IMR-90 (cell line): Measurements from ENCODE around the gene LAMC3. TPM values are rescaled to one million over a fixed set of nuclear protein-coding genes. Genes with fewer than 3 reads are reported as not detected.

ENCODE experiments used
- ATAC-seq: fragments of 200-7000 bp; cut with Tn5 transposase; 2 replicates; pipeline ENCODE4 v1.9.1; 2020; ENCODE audit warnings: low read depth, mild to moderate bottlenecking, moderate library complexity
- BruUV-seq: library from RNA; stranded (reverse); fragments of 400-500 nt; replicated peaks from 2 replicates; lab custom pipeline; 2021; lab: Mats Ljungman, UMichigan
- CTCF ChIA-PET: fragments of 300-600 bp; formaldehyde crosslinking; extraction: SDS; loops from one replicate; lab custom pipeline; 2021; ENCODE audit warnings: antibody characterized with exemption; lab: Yijun Ruan, JAX
- POLR2A ChIA-PET: fragments of 300-600 bp; sonication (Branson Sonifier 250); formaldehyde crosslinking; loops from one replicate; lab custom pipeline; 2022; ENCODE audit warnings: antibody characterized with exemption; ENCODE audit not compliant: unreplicated experiment; lab: Charles Lee
- DNase-seq: peaks from one replicate; pipeline ENCODE4 v3.0.0; 2013
- H2AFZ ChIP-seq: replicated peaks from 2 replicates; pipeline ENCODE3; 2013; ENCODE audit warnings: low read length, mild to moderate bottlenecking; ENCODE audit not compliant: poor library complexity
- H2AK5ac ChIP-seq: 2 replicates; pipeline ENCODE4 v1.6.1; 2013; ENCODE audit warnings: low read depth, low read length, inconsistent platforms
- H2AK9ac ChIP-seq: replicated peaks from 2 replicates; pipeline ENCODE3; 2013; ENCODE audit warnings: mild to moderate bottlenecking, low read depth, low read length, moderate library complexity; ENCODE audit not compliant: poor library complexity
- H2BK120ac ChIP-seq: 2 replicates; pipeline ENCODE4 v1.6.1; 2013; ENCODE audit warnings: low read depth, low read length, inconsistent platforms
- H2BK15ac ChIP-seq: 3 replicates; pipeline ENCODE4 v1.6.1; 2013; ENCODE audit warnings: low read depth, low read length, inconsistent platforms
- H2BK20ac ChIP-seq: 2 replicates; pipeline ENCODE4 v1.6.1; 2013; ENCODE audit warnings: low read depth, mild to moderate bottlenecking, inconsistent platforms, low read length, moderate library complexity
- H2BK5ac ChIP-seq: 2 replicates; pipeline ENCODE4 v1.6.1; 2013; ENCODE audit warnings: mild to moderate bottlenecking, low read depth, low read length, inconsistent platforms; ENCODE audit not compliant: poor library complexity, severe bottlenecking
- H3K14ac ChIP-seq: replicated peaks from 2 replicates; pipeline ENCODE4 v1.6.1; 2013; ENCODE audit warnings: low read depth, low read length, inconsistent platforms
- H3K18ac ChIP-seq: 2 replicates; pipeline ENCODE4 v1.6.1; 2013; ENCODE audit warnings: low read depth, low read length, control low read depth
- H3K23ac ChIP-seq: 2 replicates; pipeline ENCODE4 v1.6.1; 2013; ENCODE audit warnings: low read depth, low read length, inconsistent platforms
- H3K27ac ChIP-seq: 2 replicates; pipeline ENCODE4 v1.5.1; 2013; ENCODE audit warnings: mild to moderate bottlenecking, control low read depth, low read length; ENCODE audit not compliant: insufficient read depth
- H3K27me3 ChIP-seq: 2 replicates; pipeline ENCODE4 v1.6.1; 2013; ENCODE audit warnings: low read length; ENCODE audit not compliant: control insufficient read depth, insufficient read depth
- H3K36me3 ChIP-seq: 2 replicates; pipeline ENCODE4 v1.6.1; 2013; ENCODE audit warnings: low read length, mixed read lengths; ENCODE audit not compliant: control insufficient read depth, insufficient read depth
- H3K4ac ChIP-seq: 2 replicates; pipeline ENCODE4 v1.6.1; 2013; ENCODE audit warnings: low read depth, low read length, inconsistent platforms
- H3K4me1 ChIP-seq: 2 replicates; pipeline ENCODE4 v1.6.1; 2013; ENCODE audit warnings: low read length, mixed read lengths; ENCODE audit not compliant: control insufficient read depth, insufficient read depth
- H3K4me2 ChIP-seq: 2 replicates; pipeline ENCODE4 v1.6.1; 2013; ENCODE audit warnings: low read depth, mild to moderate bottlenecking, control low read depth, low read length, moderate library complexity
- H3K4me3 ChIP-seq: 2 replicates; pipeline ENCODE4 v1.5.1; 2013; ENCODE audit warnings: low read depth, mild to moderate bottlenecking, control low read depth, low read length, moderate library complexity; ENCODE audit not compliant: insufficient read depth
- H3K56ac ChIP-seq: 2 replicates; pipeline ENCODE4 v1.6.1; 2013; ENCODE audit warnings: low read length, inconsistent platforms; ENCODE audit not compliant: insufficient read depth; ENCODE audit errors: extremely low read depth
- H3K79me1 ChIP-seq, 2 experiments: 2 replicates each; pipeline ENCODE4 v1.6.1; 2013; ENCODE audit warnings: low read length in 2 of 2, inconsistent platforms in 1 of 2, low read depth in 1 of 2
- H3K9ac ChIP-seq: 2 replicates; pipeline ENCODE4 v1.6.1; 2013; ENCODE audit warnings: low read depth, low read length, control low read depth
- H3K9me1 ChIP-seq: 2 replicates; pipeline ENCODE4 v1.6.1; 2013; ENCODE audit warnings: low read length, inconsistent platforms; ENCODE audit not compliant: insufficient read depth
- H3K9me3 ChIP-seq: 2 replicates; pipeline ENCODE4 v1.6.1; 2013; ENCODE audit warnings: low read length; ENCODE audit not compliant: control insufficient read depth, insufficient read depth
- H4K20me1 ChIP-seq: 2 replicates; pipeline ENCODE4 v1.6.1; 2013; ENCODE audit warnings: low read length, inconsistent platforms; ENCODE audit not compliant: insufficient read depth
- H4K5ac ChIP-seq: 2 replicates; pipeline ENCODE4 v1.6.1; 2013; ENCODE audit warnings: mild to moderate bottlenecking, low read depth, low read length, control low read depth
- H4K8ac ChIP-seq, 2 experiments: 2 replicates each; pipeline ENCODE4 v1.6.1; 2013; ENCODE audit warnings: low read depth in 2 of 2, low read length in 2 of 2, control low read depth in 1 of 2, inconsistent platforms in 1 of 2
- H4K91ac ChIP-seq: 2 replicates; pipeline ENCODE4 v1.6.1; 2013; ENCODE audit warnings: low read depth, low read length, inconsistent platforms; ENCODE audit not compliant: insufficient read depth
- BHLHE40 ChIP-seq: fragments of 150-350 bp; IDR thresholded peaks from 2 replicates; pipeline ENCODE4 v1.6.1; 2016; ENCODE audit warnings: mild to moderate bottlenecking, low read depth, low read length
- MAFK ChIP-seq: IDR thresholded peaks from 2 replicates; pipeline ENCODE4 v1.6.1; 2012; ENCODE audit warnings: low read depth, low read length, improper control_type of control experiment
- MAZ ChIP-seq: IDR thresholded peaks from 2 replicates; pipeline ENCODE4 v1.6.1; 2012; ENCODE audit warnings: low read depth, mild to moderate bottlenecking, low read length, improper control_type of control experiment, moderate library complexity, borderline replicate concordance
- MXI1 ChIP-seq: IDR thresholded peaks from 2 replicates; pipeline ENCODE4 v1.6.1; 2012; ENCODE audit warnings: low read depth, mild to moderate bottlenecking, low read length, moderate library complexity, borderline replicate concordance
- WGBS, 2 experiments: methylation state at CpG; one replicate each; pipeline versions ENCODE4 v1.1.5 to v1.1.7; 2013; ENCODE audit warnings: missing lambda C conversion rate in 2 of 2; ENCODE audit not compliant: insufficient read length in 1 of 2; ENCODE audit errors: extremely low coverage in 2 of 2; 5-methylcytosine and 5-hydroxymethylcytosine counted together
- dilution Hi-C: fragments of 300-500 bp; cut with HindIII; formaldehyde crosslinking; loops from one replicate; pipeline ENCODE4 v1.14.3; 2018; ENCODE audit warnings: low sequenced_read_pairs; ENCODE audit not compliant: unreplicated experiment
- in situ Hi-C: fragments of 300-500 bp; cut with MboI; formaldehyde crosslinking; loops from 3 replicates; pipeline ENCODE4 v1.14.3; 2019; ENCODE audit warnings: low sequenced_read_pairs, inconsistent platforms, mixed read lengths
- intact Hi-C: fragments of 100-400 bp; cut with micrococcal nuclease; formaldehyde crosslinking; loops from 2 replicates; pipeline ENCODE4 v1.10.0; 2022
- polyA plus RNA-seq, 3 experiments: library from polyadenylated mRNA; depleted of rRNA; stranded (reverse); fragments of >200 nt; gene quantifications; 2 replicates each; pipeline ENCODE4 v1.2.3, GENCODE V29; 2012; ENCODE audit warnings: low replicate concordance in 1 of 3
- total RNA-seq: library from RNA; depleted of rRNA; stranded (reverse); fragments of >200 nt; gene quantifications from 2 replicates; pipeline ENCODE4 v1.2.3, GENCODE V29; 2012
- TF ChIP-seq, protein P1 (sequence below): fragments of 150-350 bp; IDR thresholded peaks from 2 replicates; pipeline ENCODE4 v1.6.1; 2016; ENCODE audit warnings: low read depth, mild to moderate bottlenecking, low read length, moderate library complexity, borderline replicate concordance
- TF ChIP-seq, protein P2 (sequence below): conservative IDR thresholded peaks from 2 replicates; pipeline ENCODE4 v1.5.1; 2012; ENCODE audit warnings: mild to moderate bottlenecking, low read depth, low read length, improper control_type of control experiment

Gene LAMC3
- total and polyA plus RNA-seq, 2 of the 4 experiments (the other 2 are of a cell fraction) = not detected

DNA sequence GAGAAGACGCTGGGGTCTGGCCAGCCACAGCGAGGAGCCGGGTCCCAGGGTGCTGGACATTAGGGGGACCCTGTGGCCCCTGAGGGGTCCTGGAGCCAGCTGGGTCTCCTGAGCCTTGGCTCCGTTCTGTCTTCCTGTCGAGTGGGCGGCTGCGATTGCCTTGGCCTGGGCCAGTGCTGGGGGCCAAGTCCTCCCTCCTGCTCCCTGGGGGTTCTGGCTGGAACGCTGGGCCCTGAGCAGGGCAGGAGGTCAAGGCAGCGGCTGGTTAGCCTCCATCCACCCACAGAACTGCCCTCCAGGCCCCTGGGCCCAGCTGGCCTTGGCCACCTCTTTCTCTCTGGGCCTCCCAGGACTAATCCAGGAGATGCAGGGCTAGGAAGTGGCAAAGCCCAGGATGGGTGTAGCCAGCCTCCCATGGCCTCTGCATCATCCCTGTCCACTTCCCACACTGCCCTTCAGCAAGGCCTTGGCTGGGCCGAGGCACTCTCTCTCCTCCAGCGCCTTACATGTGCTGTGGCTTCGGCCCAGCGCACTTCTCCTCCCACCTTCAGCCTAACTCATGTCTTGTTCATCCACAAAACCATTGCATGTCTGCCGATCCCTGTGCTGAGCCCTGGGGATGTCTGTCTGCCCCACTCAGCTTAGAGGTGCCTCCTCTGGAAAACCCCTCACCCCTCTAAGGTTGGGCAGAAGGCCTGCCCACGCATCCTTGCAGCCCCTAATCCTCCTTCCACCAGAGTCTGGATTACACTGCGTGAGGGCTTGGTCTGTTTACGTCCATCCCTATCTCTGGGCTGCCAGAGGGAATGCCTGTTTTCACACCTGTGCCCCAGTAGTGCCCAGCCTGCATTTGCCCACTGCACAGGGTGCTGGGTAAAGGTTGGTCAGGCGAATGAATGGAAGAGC, 5.0 kb downstream of the LAMC3 start:
- Histone ChIP-seq H4K20me1 (no peaks in the 10 kb centered on the region), H3K14ac (no peak overlapping the region), H4K91ac (no peak overlapping the region), H2AK9ac (no peak overlapping the region), H3K9me3 (no peaks in the 10 kb centered on the region; the same call in 1 of the 2 replicates), H3K18ac (no peak overlapping the region), H2BK120ac (no peak overlapping the region), H3K4me1 (no peaks in the 10 kb centered on the region; the same call in 1 of the 2 replicates), H2AFZ (no peak overlapping the region), H3K23ac (no peak overlapping the region), H3K79me1 (no peaks in the 10 kb centered on the region), H3K27ac (no peak overlapping the region), H3K27me3 (peaks cover 67% of the 10 kb centered on the region), H4K8ac (no peak overlapping the region), H2BK20ac (no peak overlapping the region), H3K4me2 (no peak overlapping the region), H3K36me3 (no peaks in the 10 kb centered on the region), H4K5ac (no peak overlapping the region), H2BK15ac (no peak overlapping the region), H3K9me1 (no peaks in the 10 kb centered on the region), H3K56ac (no peak overlapping the region), H2BK5ac (no peak overlapping the region), H3K4ac (no peak overlapping the region), H3K4me3 (no peak overlapping the region), H3K9ac (no peak overlapping the region), H2AK5ac (no peak overlapping the region)
- no TSS peak for BruUV-seq
- 76% methylated on average over 6 of the region's 18 CpGs; no CpG with 5 or more reads in 1 of the 2 experiments for WGBS, 2 experiments
- no peak for DNase-seq
- ATAC-seq = 0 out of 2 replicates have a peak, but pooled peaks have one; percentile 36
- dilution Hi-C loops = no loop called here
- POLR2A ChIA-PET = no interaction called here
- CTCF ChIA-PET = no interaction called here
- in situ Hi-C loops = no loop called here
- TF ChIP-seq MAFK (no peak), BHLHE40 (no peak), MXI1 (no peak), MAZ (no peak)
- TF ChIP-seq, protein P1, sequence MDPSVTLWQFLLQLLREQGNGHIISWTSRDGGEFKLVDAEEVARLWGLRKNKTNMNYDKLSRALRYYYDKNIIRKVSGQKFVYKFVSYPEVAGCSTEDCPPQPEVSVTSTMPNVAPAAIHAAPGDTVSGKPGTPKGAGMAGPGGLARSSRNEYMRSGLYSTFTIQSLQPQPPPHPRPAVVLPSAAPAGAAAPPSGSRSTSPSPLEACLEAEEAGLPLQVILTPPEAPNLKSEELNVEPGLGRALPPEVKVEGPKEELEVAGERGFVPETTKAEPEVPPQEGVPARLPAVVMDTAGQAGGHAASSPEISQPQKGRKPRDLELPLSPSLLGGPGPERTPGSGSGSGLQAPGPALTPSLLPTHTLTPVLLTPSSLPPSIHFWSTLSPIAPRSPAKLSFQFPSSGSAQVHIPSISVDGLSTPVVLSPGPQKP = no peak
- TF ChIP-seq, protein P2, sequence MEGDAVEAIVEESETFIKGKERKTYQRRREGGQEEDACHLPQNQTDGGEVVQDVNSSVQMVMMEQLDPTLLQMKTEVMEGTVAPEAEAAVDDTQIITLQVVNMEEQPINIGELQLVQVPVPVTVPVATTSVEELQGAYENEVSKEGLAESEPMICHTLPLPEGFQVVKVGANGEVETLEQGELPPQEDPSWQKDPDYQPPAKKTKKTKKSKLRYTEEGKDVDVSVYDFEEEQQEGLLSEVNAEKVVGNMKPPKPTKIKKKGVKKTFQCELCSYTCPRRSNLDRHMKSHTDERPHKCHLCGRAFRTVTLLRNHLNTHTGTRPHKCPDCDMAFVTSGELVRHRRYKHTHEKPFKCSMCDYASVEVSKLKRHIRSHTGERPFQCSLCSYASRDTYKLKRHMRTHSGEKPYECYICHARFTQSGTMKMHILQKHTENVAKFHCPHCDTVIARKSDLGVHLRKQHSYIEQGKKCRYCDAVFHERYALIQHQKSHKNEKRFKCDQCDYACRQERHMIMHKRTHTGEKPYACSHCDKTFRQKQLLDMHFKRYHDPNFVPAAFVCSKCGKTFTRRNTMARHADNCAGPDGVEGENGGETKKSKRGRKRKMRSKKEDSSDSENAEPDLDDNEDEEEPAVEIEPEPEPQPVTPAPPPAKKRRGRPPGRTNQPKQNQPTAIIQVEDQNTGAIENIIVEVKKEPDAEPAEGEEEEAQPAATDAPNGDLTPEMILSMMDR = no peak
- intact Hi-C loops = no loop called here
